ENCODE measurements around the gene MICAL3.
A peak's percentile ranks its signal among the peaks of the same experiment; 100 is the strongest.

Gene MICAL3

GRCh38 chr22:17924735-17925364 is 99.5 kb downstream of the MICAL3 start:
- no peak for DNase-seq

- no peak for DNase-seq
Measured at GRCh38 chr22:17924076-17924475, 100.3 kb downstream of the MICAL3 start.

GRCh38 chr22:17922925-17923903 is 101.1 kb downstream of the MICAL3 start:
- DNase-seq: no peak

- DNase-seq: no peak
Measured at GRCh38 chr22:17921871-17922821, 102.2 kb downstream of the MICAL3 start.

- no peak for DNase-seq
Measured at GRCh38 chr22:17920992-17921650, 103.2 kb downstream of the MICAL3 start.

GRCh38 chr22:17920145-17920605 is 104.2 kb downstream of the MICAL3 start:
- no peak for DNase-seq

GRCh38 chr22:17919276-17920144 is 104.9 kb downstream of the MICAL3 start:
- DNase-seq: no peak

- no peak for DNase-seq
Measured at GRCh38 chr22:17918840-17919239, 105.5 kb downstream of the MICAL3 start.

- DNase-seq: peak in 1 of 5 donors; percentile 15
Measured at GRCh38 chr22:17917490-17917983, 106.8 kb downstream of the MICAL3 start.

GRCh38 chr22:17916226-17916889 is 108.0 kb downstream of the MICAL3 start:
- DNase-seq: no peak

- no peak for DNase-seq
Measured at GRCh38 chr22:17915676-17916075, 108.7 kb downstream of the MICAL3 start.

GRCh38 chr22:17915188-17915587 is 109.2 kb downstream of the MICAL3 start:
- no peak for DNase-seq

GRCh38 chr22:17914474-17914873 is 109.9 kb downstream of the MICAL3 start:
- no peak for DNase-seq

GRCh38 chr22:17913801-17914347 is 110.5 kb downstream of the MICAL3 start:
- DNase-seq: no peak

GRCh38 chr22:17912945-17913721 is 111.2 kb downstream of the MICAL3 start:
- DNase-seq: no peak

- DNase-seq: no peak
Measured at GRCh38 chr22:17911887-17912286, 112.5 kb downstream of the MICAL3 start.

GRCh38 chr22:17911312-17911705 is 113.1 kb downstream of the MICAL3 start:
- DNase-seq: no peak

- DNase-seq: no peak
Measured at GRCh38 chr22:17910561-17911311, 113.6 kb downstream of the MICAL3 start.

GRCh38 chr22:17907748-17908051 is 116.7 kb downstream of the MICAL3 start:
- DNase-seq: no peak
